ENCODE data around the gene LDB1.

- TF ChIP-seq POLR2A (IDR thresholded peaks at IDR 0.05; ENCODE audit: borderline replicate concordance, extremely low read depth, insufficient read depth, insufficient read length), result no peak
- no peak for TF ChIP-seq CTCF (IDR thresholded peaks at IDR 0.05 in 2 of 3, conservative IDR thresholded peaks at IDR 0.05 in 1 of 3; ENCODE audit: borderline replicate concordance in 1 of 3, insufficient read depth in 1 of 3, low read depth in 2 of 3, low read length in 2 of 3)
- no peak for TF ChIP-seq ZNF274 (IDR thresholded peaks at IDR 0.05; ENCODE audit: low read depth, low read length)
- TF ChIP-seq JUND (IDR thresholded peaks at IDR 0.05), result no peak
- no peak for TF ChIP-seq YY1 (IDR thresholded peaks at IDR 0.05; ENCODE audit: extremely low read depth, insufficient replicate concordance, low read depth, low read length)
- TF ChIP-seq MAX (IDR thresholded peaks at IDR 0.05), result no peak
- no peak for TF ChIP-seq EZH2 (IDR thresholded peaks at IDR 0.05)
- no peak for TF ChIP-seq RAD21 (IDR thresholded peaks at IDR 0.05; ENCODE audit: low read depth)
These were observed 4.4 kb downstream of the LDB1 start for GRCh38 chr10:102115775-102116174.

Measured in HCT116 (cell line).